HepG2 (cell line): ENCODE results near the gene RASA1. TPM values are rescaled to one million over a fixed set of nuclear protein-coding genes. Genes with fewer than 3 reads are reported as not detected.

Source experiments
- ATAC-seq: fragments of 200-7000 bp; cut with Tn5 transposase; 3 replicates; pipeline ENCODE4 v1.9.1; 2020; ENCODE audit warnings: mild to moderate bottlenecking, moderate library complexity
- BruUV-seq: library from RNA; stranded (reverse); fragments of 400-500 nt; replicated peaks from 2 replicates; lab custom pipeline; 2021; lab: Mats Ljungman, UMichigan
- CTCF ChIA-PET: fragments of 300-600 bp; formaldehyde crosslinking; extraction: SDS; loops from one replicate; lab custom pipeline; 2021; ENCODE audit warnings: low total read pairs, inconsistent platforms, low intra/inter-chr PET ratio; lab: Yijun Ruan, JAX
- POLR2A ChIA-PET: fragments of 350-600 bp; sonication (Branson Sonifier 250); formaldehyde crosslinking; loops from one replicate; lab custom pipeline; 2020; ENCODE audit warnings: antibody characterized with exemption, inconsistent platforms; lab: Yijun Ruan, JAX
- DNase-seq: peaks from one replicate; pipeline ENCODE4 v3.0.0-alpha.2; 2015; ENCODE audit warnings: low spot score
- FAIRE-seq: peaks from 3 replicates; lab custom pipeline; 2011; peaks lifted over from hg19 to GRCh38; lab: Jason Lieb, UNC
- H2AFZ ChIP-seq: one replicate; pipeline ENCODE4 v1.6.1; 2011; ENCODE audit warnings: low read length, inconsistent platforms
- H3K27ac ChIP-seq: fragments of 300-600 bp; 3 replicates; pipeline ENCODE4 v1.8.0; 2011; ENCODE audit warnings: mixed run types, mild to moderate bottlenecking, mixed read lengths, low read length, inconsistent platforms; ENCODE audit not compliant: insufficient read depth; ENCODE audit errors: extremely low read length
- H3K27me3 ChIP-seq, 2 experiments: fragments of 200-600 bp in 1 of 2; 2 replicates in 1 of 2; 3 replicates in 1 of 2; pipeline versions ENCODE4 v1.6.0 to v1.8.0; 2011; ENCODE audit warnings: low read length in 2 of 2, mild to moderate bottlenecking in 2 of 2, moderate library complexity in 2 of 2, inconsistent platforms in 1 of 2; ENCODE audit not compliant: insufficient read depth in 2 of 2, control insufficient read depth in 1 of 2
- H3K36me3 ChIP-seq, 2 experiments: fragments of 200-600 bp in 1 of 2; replicated peaks in 1 of 2; 2 replicates in 1 of 2; 3 replicates in 1 of 2; pipeline versions ENCODE4 v1.5.1 to v1.8.0; 2011; ENCODE audit warnings: low read length in 2 of 2, inconsistent platforms in 1 of 2; ENCODE audit not compliant: insufficient read depth in 2 of 2, control insufficient read depth in 1 of 2
- H3K4me1 ChIP-seq: 2 replicates; pipeline ENCODE4 v1.5.1; 2012; ENCODE audit warnings: low read length, inconsistent platforms; ENCODE audit not compliant: insufficient read depth
- H3K4me2 ChIP-seq: 2 replicates; pipeline ENCODE4 v1.6.0; 2011; ENCODE audit warnings: low read depth, low read length, inconsistent platforms
- H3K4me3 ChIP-seq, 3 experiments: fragments of 200-600 bp in 1 of 3; sonication (generic), shearing (Covaris generic) in 1 of 3; replicated peaks in 1 of 3; 2 replicates each; pipeline ENCODE4 v1.5.1; 2011 to 2016; ENCODE audit warnings: low read length in 3 of 3, inconsistent platforms in 2 of 3, low read depth in 2 of 3, mild to moderate bottlenecking in 2 of 3, control low read depth in 1 of 3, mixed read lengths in 1 of 3; ENCODE audit not compliant: insufficient read depth in 1 of 3
- H3K79me2 ChIP-seq: one replicate; pipeline ENCODE4 v1.6.1; 2011; ENCODE audit warnings: low read length, inconsistent platforms; ENCODE audit not compliant: insufficient read depth
- H3K9ac ChIP-seq: 2 replicates; pipeline ENCODE4 v1.6.0; 2011; ENCODE audit warnings: mild to moderate bottlenecking, low read depth, low read length, inconsistent platforms; ENCODE audit not compliant: insufficient read depth
- H3K9me3 ChIP-seq: 2 replicates; pipeline ENCODE4 v1.5.1; 2012; ENCODE audit warnings: mild to moderate bottlenecking, low read length
- H4K20me1 ChIP-seq: 2 replicates; pipeline ENCODE4 v1.6.0; 2011; ENCODE audit warnings: inconsistent platforms, mild to moderate bottlenecking, low read length, moderate library complexity; ENCODE audit not compliant: insufficient read depth
- BCL6 ChIP-seq: IDR thresholded peaks from 2 replicates; pipeline ENCODE4 v1.6.1; 2016; ENCODE audit warnings: missing genetic modification reagents, missing compliant biosample characterization
- GMEB1 ChIP-seq: sonication (generic); formaldehyde crosslinking; IDR thresholded peaks from 2 replicates; pipeline ENCODE4 v1.5.1; 2020; ENCODE audit warnings: missing genetic modification reagents, mild to moderate bottlenecking, borderline replicate concordance
- HDAC2 ChIP-seq: sonication (generic); formaldehyde crosslinking; IDR thresholded peaks from 2 replicates; pipeline ENCODE4 v1.4.0; 2020; ENCODE audit warnings: missing genetic modification reagents
- SKI ChIP-seq: fragments of 450-650 bp; IDR thresholded peaks from one replicate; pipeline ENCODE4 v1.6.1; 2018; ENCODE audit warnings: mild to moderate bottlenecking; ENCODE audit not compliant: partially characterized antibody
- THYN1 ChIP-seq: sonication (generic); formaldehyde crosslinking; IDR thresholded peaks from 2 replicates; pipeline ENCODE4 v1.8.1; 2023; ENCODE audit warnings: low read depth, mild to moderate bottlenecking, moderate library complexity, missing genetic modification reagents, borderline replicate concordance
- ZFP41 ChIP-seq: sonication (generic); formaldehyde crosslinking; IDR thresholded peaks from 2 replicates; pipeline ENCODE4 v1.4.0; 2020; ENCODE audit warnings: mild to moderate bottlenecking, missing genetic modification reagents, borderline replicate concordance
- whole genome bisulfite sequencing: methylation state at CpG from one replicate; pipeline ENCODE4 v1.1.6; 2017; ENCODE audit warnings: low lambda C conversion rate; 5-methylcytosine and 5-hydroxymethylcytosine counted together
- in situ Hi-C: cut with HindIII; loops from 2 replicates; pipeline ENCODE4 v1.10.0; 2017; ENCODE audit warnings: low pct_unique_long_range_greater_than_20kb; ENCODE audit not compliant: extremely low pct_ligation_motif_present
- intact Hi-C: fragments of 100-400 bp; cut with micrococcal nuclease; formaldehyde crosslinking; loops from one replicate; pipeline ENCODE4 v1.10.0; 2022; ENCODE audit not compliant: unreplicated experiment
- polyA plus RNA-seq, 8 experiments: library from polyadenylated mRNA; depleted of rRNA in 3 of 8; stranded (reverse) in 7 of 8; unstranded in 1 of 8; fragments of >200 nt; fragmentation: Illumina TruSeq in 4 of 8; extraction: Trizol in 4 of 8; gene quantifications; 2 replicates each; pipeline versions ENCODE4 v1.2.1 to v1.2.3, GENCODE V29; 2011 to 2016; ENCODE audit warnings: low read depth in 4 of 8, missing spikeins in 1 of 8, mixed read lengths in 1 of 8; ENCODE audit not compliant: insufficient read depth in 1 of 8
- total RNA-seq, 5 experiments: library from RNA; depleted of rRNA; stranded (reverse); fragments of >200 nt; fragmentation: Illumina TruSeq; extraction: Trizol; gene quantifications; 2 replicates each; pipeline ENCODE4 v1.2.3, GENCODE V29; 2016; ENCODE audit warnings: low read depth in 1 of 5
- TF ChIP-seq, protein P1 (sequence below): fragments of 450-650 bp; IDR thresholded peaks from 2 replicates; pipeline ENCODE4 v1.6.1; 2017
- TF ChIP-seq, protein P2 (sequence below): IDR thresholded peaks from 2 replicates; pipeline ENCODE4 v1.6.1; 2016; ENCODE audit warnings: low read depth, borderline replicate concordance

RASA1 gene
- total and polyA plus RNA-seq, 2 of the 13 experiments (the other 11 are each of a cell fraction or from before 2014, with no cell fraction given), result 19.5 to 20.5 TPM

- ChIA-PET POLR2A (interaction anchor here (1.0 kb wide), 1 partner anchor 131 kb away, joined by 5 read pairs; the partner anchor contains the start of gene RASA1), CTCF (no interaction called here)
- Histone ChIP-seq H3K27ac (no peak overlapping the region), H3K4me1 (peaks cover 4% of the 10 kb centered on the region; the same call in 1 of the 2 replicates), H3K4me3 (no peak overlapping the region), H3K9ac (no peak overlapping the region), H3K36me3 (peaks cover 11 to 61% of the 10 kb centered on the region in 2 experiments), H3K79me2 (no peaks in the 10 kb centered on the region), H3K4me2 (no peak overlapping the region), H3K27me3 (no peaks in the 10 kb centered on the region), H4K20me1 (peaks cover 10% of the 10 kb centered on the region; the same call in 1 of the 2 replicates), H2AFZ (no peak overlapping the region), H3K9me3 (no peaks in the 10 kb centered on the region)
- no TSS peak for BruUV-seq
- WGBS, result 98% methylated on average over 2 of the region's 2 CpGs
- TF ChIP-seq, protein P1, sequence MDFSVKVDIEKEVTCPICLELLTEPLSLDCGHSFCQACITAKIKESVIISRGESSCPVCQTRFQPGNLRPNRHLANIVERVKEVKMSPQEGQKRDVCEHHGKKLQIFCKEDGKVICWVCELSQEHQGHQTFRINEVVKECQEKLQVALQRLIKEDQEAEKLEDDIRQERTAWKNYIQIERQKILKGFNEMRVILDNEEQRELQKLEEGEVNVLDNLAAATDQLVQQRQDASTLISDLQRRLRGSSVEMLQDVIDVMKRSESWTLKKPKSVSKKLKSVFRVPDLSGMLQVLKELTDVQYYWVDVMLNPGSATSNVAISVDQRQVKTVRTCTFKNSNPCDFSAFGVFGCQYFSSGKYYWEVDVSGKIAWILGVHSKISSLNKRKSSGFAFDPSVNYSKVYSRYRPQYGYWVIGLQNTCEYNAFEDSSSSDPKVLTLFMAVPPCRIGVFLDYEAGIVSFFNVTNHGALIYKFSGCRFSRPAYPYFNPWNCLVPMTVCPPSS, result no peak
- TF ChIP-seq GMEB1 (CRISPR knock-in tag) (no peak), HDAC2 (no peak), SKI (no peak), BCL6 (CRISPR knock-in tag) (no peak), ZFP41 (CRISPR knock-in tag) (no peak), THYN1 (CRISPR knock-in tag) (no peak)
- TF ChIP-seq, protein P2, sequence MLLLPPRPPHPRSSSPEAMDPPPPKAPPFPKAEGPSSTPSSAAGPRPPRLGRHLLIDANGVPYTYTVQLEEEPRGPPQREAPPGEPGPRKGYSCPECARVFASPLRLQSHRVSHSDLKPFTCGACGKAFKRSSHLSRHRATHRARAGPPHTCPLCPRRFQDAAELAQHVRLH (CRISPR knock-in tag), result no peak
- DNase-seq (no peak), FAIRE-seq (no peak), ATAC-seq (no peak)
- intact Hi-C loops, result loop anchor here (1.0 kb wide), 1 partner anchor 329 kb away; no protein-coding TSS in a partner anchor
- in situ Hi-C loops, result loop anchor here (25.0 kb wide), 1 partner anchor 1288 kb away; no protein-coding TSS in a partner anchor
Measured at GRCh38 chr5:87399720-87400119, 132.0 kb downstream of the RASA1 start.
